RWPE1 (cell line): ENCODE results near the gene PHAX.
"Not testable (repeated sequence)": the region's sequence is repeated elsewhere in the genome, so short reads cannot be mapped to it uniquely, and the experiment has no call there.

Experiments used
- CTCF ChIA-PET: fragments of 350-600 bp; sonication (Branson Sonifier 250); formaldehyde crosslinking; extraction: SDS; loops from one replicate; lab custom pipeline; 2021; lab: Yijun Ruan, JAX
- POLR2A ChIA-PET: fragments of 400-600 bp; formaldehyde crosslinking; extraction: SDS; loops from one replicate; lab custom pipeline; 2020; ENCODE audit warnings: antibody characterized with exemption; ENCODE audit not compliant: low non-redundant PET; lab: Yijun Ruan, JAX
- DNase-seq: peaks from one replicate; pipeline ENCODE4 v3.0.0; 2012; ENCODE audit warnings: low spot score
- H3K27ac ChIP-seq: fragments of 450-650 bp; 2 replicates; pipeline ENCODE4 v1.5.1; 2017
- TF ChIP-seq, protein P1 (sequence below): fragments of 450-650 bp; conservative IDR thresholded peaks from 2 replicates; pipeline ENCODE4 v1.5.1; 2017; ENCODE audit warnings: low read depth, mild to moderate bottlenecking

PHAX gene

DNA sequence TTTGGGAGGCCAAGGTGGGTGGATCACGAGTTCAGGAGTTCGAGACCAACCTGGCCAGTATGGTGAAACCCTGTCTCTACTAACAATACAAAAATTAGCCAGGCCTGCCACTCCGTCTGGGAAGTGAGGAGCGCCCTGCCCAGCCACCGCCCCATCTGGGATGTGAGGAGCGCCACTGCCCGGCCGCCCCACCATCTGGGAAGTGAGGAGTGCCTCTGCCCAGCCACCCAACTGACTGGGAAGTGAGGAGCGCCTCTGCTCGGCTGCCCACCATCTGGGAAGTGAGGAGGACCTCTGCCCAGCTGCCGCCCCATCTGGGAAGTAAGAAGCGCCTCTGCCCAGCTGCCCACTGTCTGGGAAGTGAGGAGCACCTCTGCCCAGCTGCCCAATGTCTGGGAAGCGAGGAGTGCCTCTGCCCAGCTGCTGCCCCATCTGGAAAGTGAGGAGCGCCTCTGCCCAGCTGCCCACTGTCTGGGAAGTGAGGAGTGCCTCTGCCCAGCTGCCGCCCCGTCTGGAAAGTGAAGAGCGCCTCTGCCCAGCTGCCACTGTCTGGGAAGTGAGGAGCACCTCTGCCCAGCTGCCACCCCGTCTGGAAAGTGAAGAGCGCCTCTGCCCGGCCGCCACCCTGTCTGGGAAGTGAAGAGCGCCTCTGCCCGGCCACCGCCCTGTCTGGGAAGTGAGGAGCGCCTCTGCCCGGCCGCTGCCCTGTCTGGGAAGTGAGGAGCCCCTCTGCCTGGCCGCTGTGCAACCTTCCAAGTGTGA lies 11.0 kb upstream of the PHAX start:
- no peak for DNase-seq
- H3K27ac ChIP-seq: no peak overlapping the region
- TF ChIP-seq, protein P1, sequence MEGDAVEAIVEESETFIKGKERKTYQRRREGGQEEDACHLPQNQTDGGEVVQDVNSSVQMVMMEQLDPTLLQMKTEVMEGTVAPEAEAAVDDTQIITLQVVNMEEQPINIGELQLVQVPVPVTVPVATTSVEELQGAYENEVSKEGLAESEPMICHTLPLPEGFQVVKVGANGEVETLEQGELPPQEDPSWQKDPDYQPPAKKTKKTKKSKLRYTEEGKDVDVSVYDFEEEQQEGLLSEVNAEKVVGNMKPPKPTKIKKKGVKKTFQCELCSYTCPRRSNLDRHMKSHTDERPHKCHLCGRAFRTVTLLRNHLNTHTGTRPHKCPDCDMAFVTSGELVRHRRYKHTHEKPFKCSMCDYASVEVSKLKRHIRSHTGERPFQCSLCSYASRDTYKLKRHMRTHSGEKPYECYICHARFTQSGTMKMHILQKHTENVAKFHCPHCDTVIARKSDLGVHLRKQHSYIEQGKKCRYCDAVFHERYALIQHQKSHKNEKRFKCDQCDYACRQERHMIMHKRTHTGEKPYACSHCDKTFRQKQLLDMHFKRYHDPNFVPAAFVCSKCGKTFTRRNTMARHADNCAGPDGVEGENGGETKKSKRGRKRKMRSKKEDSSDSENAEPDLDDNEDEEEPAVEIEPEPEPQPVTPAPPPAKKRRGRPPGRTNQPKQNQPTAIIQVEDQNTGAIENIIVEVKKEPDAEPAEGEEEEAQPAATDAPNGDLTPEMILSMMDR: no peak
- ChIA-PET CTCF (interaction anchor here (0.7 kb wide), 1 partner anchor 11 kb away, joined by 3 read pairs; the partner anchor contains the start of gene PHAX), POLR2A (no interaction called here)

DNA sequence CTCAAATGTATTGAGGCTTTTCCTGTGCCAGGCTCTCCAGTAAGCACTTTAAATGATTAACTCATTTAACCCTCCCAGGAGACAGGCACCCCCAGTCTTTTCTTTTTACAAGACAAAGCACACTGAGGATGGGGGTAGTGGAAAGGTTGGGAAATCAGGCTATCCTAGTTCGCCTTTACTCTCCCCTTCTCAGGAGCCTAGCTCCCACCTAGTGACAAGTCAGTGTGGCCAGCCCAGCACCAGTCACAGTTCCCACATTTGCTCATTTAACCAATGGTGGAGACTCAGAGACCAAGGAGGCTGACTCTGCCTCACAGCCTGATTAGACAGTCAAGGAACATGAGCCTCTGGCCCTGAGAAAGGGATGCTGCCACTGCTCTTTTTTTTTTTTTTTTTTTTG lies 9.2 kb upstream of the PHAX start:
- DNase-seq: no peak
- no peak overlapping the region for H3K27ac ChIP-seq
- CTCF ChIA-PET: interaction anchor here (0.8 kb wide), 1 partner anchor 27 kb away, joined by 4 read pairs; no protein-coding TSS in a partner anchor
- TF ChIP-seq, protein P1: no peak
- POLR2A ChIA-PET: no interaction called here

DNA sequence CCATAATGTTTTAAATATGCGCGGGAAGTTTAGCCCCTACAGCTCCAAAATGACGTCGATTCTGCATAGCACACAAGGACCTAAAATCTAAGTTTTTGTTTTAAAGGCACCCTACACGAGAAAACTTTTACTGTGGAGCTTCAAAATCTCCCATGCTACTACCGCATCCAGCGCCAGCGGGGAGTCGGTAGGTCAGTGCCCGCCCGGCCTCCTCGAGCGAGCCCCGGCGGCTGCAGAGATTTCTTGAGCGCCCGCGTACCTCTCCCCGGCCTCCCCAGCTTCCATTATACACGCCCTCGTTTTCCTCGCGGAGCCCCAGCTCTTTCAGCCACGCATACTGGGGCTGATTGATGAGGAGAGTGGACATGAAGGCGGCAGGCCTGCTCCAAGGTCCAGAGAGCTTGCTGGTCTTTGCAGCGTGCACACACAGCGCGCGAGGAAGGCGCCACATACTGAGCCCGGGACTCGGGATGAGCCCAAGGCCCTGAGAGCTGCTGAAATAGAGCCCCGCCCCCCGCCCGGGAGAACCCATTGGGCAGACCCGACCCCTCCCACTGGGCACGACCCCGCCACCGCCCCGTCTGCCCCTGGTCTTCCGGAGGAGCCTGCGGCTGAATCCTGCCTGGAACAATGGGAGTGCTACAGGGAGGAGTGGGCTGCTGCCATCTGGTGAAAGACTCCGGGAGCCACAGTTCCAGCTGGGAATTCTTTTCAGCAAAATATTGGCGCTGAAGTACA lies 5.8 kb upstream of the PHAX start, which contains the start of gene ALDH7A1:
ALDH7A1 (minus strand) TSS at position 472 of the 738 bp plus-strand sequence; CDS start at position 451, 21 bp downstream.
- CTCF ChIA-PET: interaction anchor here (0.5 to 1.9 kb wide), 10 partner anchors 10 to 909 kb away, joined by 3 to 7 read pairs (median 4); no protein-coding TSS in a partner anchor
- H3K27ac ChIP-seq: peak within 1 kb of the TSS; percentile 90
- peak; percentile 68 for DNase-seq
- TF ChIP-seq, protein P1: peak; percentile 64
- POLR2A ChIA-PET: interaction anchor here (0.7 kb wide), 1 partner anchor 819 kb away, joined by 3 read pairs; no protein-coding TSS in a partner anchor

DNA sequence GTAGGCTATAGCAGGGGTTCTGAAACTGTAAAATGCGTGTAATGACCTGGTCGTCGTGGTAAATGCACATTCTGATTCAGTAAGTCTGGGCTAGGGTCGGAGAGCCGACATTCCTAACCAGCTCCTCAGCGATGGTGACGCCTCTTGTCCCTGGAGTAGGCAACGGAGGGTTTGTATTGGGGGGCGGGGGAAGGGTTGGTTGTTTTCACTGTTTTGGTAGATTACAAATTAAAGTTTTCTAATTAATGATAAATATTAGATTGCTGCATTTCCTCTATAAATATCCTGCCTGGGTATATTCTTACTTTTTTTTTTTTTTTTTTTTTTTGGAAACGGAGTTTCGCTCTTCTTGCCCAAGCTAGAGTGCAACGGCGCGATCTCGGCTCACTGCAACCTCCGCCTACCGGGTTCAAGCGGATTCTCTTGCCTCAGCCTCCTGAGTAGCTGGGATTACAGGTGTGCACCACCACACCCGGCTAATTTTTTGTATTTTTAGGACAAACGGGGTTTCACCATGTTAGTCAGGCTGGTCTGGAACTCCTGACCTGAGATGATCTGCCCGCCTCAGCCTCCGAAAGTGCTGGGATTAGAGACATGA lies 5.2 kb upstream of the PHAX start:
- POLR2A ChIA-PET: interaction anchor here (0.7 kb wide), 1 partner anchor 820 kb away, joined by 3 read pairs; no protein-coding TSS in a partner anchor
- peak overlapping the region; percentile 90 for H3K27ac ChIP-seq
- TF ChIP-seq, protein P1: 0 out of 2 replicates have a peak, but pooled peaks have one; percentile 13
- CTCF ChIA-PET: interaction anchor here (0.6 to 1.9 kb wide), 7 partner anchors 11 to 256 kb away, joined by 3 to 7 read pairs (median 4); no protein-coding TSS in a partner anchor
- DNase-seq: no peak

DNA sequence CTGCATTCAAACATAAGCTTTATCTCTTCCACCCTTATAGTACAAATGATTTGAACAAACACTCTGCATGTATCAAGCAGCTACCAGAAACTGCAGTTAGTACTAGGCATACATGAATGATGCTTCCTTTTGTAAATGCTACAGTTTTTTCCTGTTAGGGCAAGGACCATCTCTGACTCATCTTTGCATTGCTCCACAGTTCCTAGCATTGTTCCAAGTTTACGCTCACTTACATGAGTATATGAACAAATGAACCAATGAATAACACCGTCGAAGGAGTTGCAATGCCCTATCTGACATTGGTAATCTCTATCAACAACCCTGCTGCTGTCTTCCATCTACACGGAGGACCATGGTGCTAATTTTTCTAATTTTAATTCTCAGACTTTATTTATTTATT lies 3.6 kb upstream of the PHAX start:
- peak; percentile 86 for DNase-seq
- TF ChIP-seq, protein P1: no peak
- ChIA-PET POLR2A (no interaction called here), CTCF (interaction anchor here (0.6 kb wide), 2 partner anchors 90 to 1714 kb away, joined by 3 read pairs; no protein-coding TSS in a partner anchor)
- H3K27ac ChIP-seq: peak overlapping the region; percentile 90

DNA sequence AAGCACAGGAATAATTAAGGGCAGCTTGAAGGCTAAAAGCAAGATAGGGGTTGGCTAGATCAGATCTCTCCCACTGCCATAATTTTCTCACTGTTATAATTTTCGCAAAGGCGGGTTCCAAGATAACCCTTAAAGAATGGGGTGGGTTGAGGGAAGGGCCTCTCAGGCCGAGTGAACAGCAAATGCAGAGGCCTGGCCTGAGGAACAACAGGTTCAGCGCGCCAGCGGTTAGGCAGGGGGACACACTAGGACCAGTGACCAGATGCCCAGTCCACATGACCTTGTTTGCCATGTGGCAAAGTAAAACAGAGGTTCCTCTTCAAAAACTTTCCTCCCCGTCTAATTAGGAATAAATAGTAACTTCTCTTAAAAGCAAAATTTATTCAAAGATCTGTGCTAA lies 1.2 kb upstream of the PHAX start:
- ChIA-PET POLR2A (no interaction called here), CTCF (no interaction called here)
- TF ChIP-seq, protein P1: no peak
- no peak for DNase-seq
- H3K27ac ChIP-seq: peak overlapping the region; percentile 77

DNA sequence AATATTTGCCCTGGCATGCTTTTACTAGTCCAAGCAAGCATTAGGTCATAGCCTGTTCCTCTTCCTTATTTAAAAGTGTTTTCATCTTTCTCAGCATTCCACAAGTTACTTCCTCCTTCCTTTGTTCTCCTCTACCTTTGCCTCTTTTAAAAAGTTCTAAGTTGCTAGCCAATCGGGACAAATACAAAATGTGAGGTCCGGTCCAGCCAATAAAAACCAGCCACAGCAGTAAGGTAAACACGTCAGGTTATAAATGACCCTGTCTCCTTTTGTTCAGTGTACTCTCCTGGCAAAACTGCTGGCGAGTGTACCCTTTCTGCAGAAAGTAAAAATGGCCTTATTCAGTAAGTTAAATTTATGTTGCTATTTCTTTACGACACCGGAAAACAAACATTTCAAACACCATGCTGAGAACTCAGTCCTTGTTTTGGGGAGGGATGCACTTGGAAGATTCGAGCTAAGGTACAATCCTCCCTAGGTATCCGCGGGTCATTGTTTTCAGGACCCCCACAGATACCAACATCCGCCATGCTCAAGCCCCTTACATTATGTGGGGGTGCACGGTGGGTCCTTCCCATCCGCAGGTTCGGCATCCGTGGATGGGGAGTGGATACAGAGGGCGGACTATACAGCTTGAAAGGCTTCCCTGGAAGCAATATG lies 646 bp upstream of the PHAX start:
- POLR2A ChIA-PET, DNase-seq: not testable (repeated sequence)
- peak overlapping the region; percentile 78 for H3K27ac ChIP-seq
- CTCF ChIA-PET: interaction anchor here (0.5 to 2.0 kb wide), 12 partner anchors 10 to 1884 kb away, joined by 3 to 10 read pairs (median 4); no protein-coding TSS in a partner anchor
